Stimulated activated CD4-positive, alpha-beta T cell treated with anti-CD3 and anti-CD28 coated beads, Interleukin-4, amount 100 ng/mL, for 4 hours (primary cell): ENCODE results near the gene C11orf42.

Source experiments
- DNase-seq, 2 experiments: peaks; one replicate each; pipeline ENCODE4 v3.0.0-alpha.2; 2020

C11orf42 gene

DNA sequence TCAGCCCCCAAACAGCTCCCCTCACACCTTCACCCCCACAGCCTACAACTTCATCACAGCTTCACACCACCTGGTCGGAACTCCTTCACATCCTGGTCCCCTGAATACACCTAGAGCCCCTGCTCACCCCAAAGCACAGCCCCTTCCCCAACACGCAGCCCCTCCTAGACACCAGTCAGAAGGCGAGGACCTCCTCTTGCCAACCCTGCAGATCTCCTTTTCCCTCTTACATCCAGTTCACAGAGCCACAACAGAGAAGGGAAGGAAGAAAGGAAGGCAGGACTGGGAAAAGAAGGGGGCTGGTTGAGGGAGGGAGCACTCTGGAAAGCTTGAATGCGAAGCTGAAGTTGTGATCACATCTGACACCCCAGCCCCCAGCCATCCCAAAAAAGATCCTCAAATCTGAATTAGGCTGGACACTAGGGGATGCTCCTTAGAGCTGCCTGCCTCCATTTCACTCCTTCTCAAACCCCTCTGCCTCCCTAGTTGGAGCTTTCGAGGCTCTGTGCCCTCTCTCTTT, 54.9 kb downstream of the C11orf42 start:
- DNase-seq: no peak
